DOHH2 (cell line): Measurements from ENCODE around the gene HLA-DQB2.
"Not testable (repeated sequence)": the region's sequence is repeated elsewhere in the genome, so short reads cannot be mapped to it uniquely, and the experiment has no call there.

ENCODE experiments used
- H3F3A ChIP-seq: fragments of 200-600 bp; sonication (generic), shearing (Covaris generic); 2 replicates; pipeline ENCODE4 v1.6.0; 2016; ENCODE audit warnings: antibody characterized with exemption, mild to moderate bottlenecking; ENCODE audit not compliant: control insufficient read depth, insufficient read depth
- H3K27ac ChIP-seq: fragments of 200-600 bp; sonication (generic); 2 replicates; pipeline ENCODE4 v1.5.1; 2014; ENCODE audit warnings: low read depth, mild to moderate bottlenecking, low read length, moderate library complexity
- H3K27me3 ChIP-seq: fragments of 200-600 bp; sonication (generic); 2 replicates; pipeline ENCODE4 v1.6.1; 2014; ENCODE audit warnings: mild to moderate bottlenecking, low read length, mixed read lengths; ENCODE audit not compliant: control insufficient read depth
- H3K36me3 ChIP-seq: fragments of 200-600 bp; sonication (generic); 2 replicates; pipeline ENCODE4 v1.6.1; 2014; ENCODE audit warnings: mild to moderate bottlenecking, low read length, moderate library complexity, mixed read lengths; ENCODE audit not compliant: control insufficient read depth
- H3K4me1 ChIP-seq: fragments of 200-600 bp; sonication (generic); 2 replicates; pipeline ENCODE4 v1.6.1; 2014; ENCODE audit warnings: mild to moderate bottlenecking, low read length, mixed read lengths; ENCODE audit not compliant: control insufficient read depth
- H3K4me2 ChIP-seq: fragments of 200-600 bp; sonication (generic); 2 replicates; pipeline ENCODE4 v1.6.0; 2014; ENCODE audit warnings: mild to moderate bottlenecking, low read length, moderate library complexity
- H3K4me3 ChIP-seq: fragments of 200-600 bp; sonication (generic); 2 replicates; pipeline ENCODE4 v1.5.1; 2014; ENCODE audit warnings: mild to moderate bottlenecking, low read length, mixed read lengths
- H3K79me2 ChIP-seq: fragments of 200-600 bp; sonication (generic); 2 replicates; pipeline ENCODE4 v1.6.1; 2014; ENCODE audit warnings: mild to moderate bottlenecking, low read length, mixed read lengths; ENCODE audit not compliant: control insufficient read depth
- H3K9me2 ChIP-seq: fragments of 200-600 bp; sonication (generic); replicated peaks from 2 replicates; pipeline ENCODE4 v1.6.1; 2014; ENCODE audit warnings: mild to moderate bottlenecking, low read length, mixed read lengths; ENCODE audit not compliant: control insufficient read depth
- H3K9me3 ChIP-seq: fragments of 200-600 bp; sonication (generic); 2 replicates; pipeline ENCODE4 v1.6.1; 2014; ENCODE audit warnings: antibody characterized with exemption, low read length, mixed read lengths; ENCODE audit not compliant: control insufficient read depth, insufficient read depth
- H4K20me1 ChIP-seq: fragments of 200-600 bp; sonication (generic); 2 replicates; pipeline ENCODE4 v1.6.0; 2014; ENCODE audit warnings: low read depth, mild to moderate bottlenecking, antibody characterized with exemption, low read length, moderate library complexity; ENCODE audit not compliant: control insufficient read depth, insufficient read depth
- CTCF ChIP-seq: fragments of 200-600 bp; sonication (generic); IDR thresholded peaks from one replicate; pipeline ENCODE4 v1.5.1; 2014; ENCODE audit warnings: antibody characterized with exemption, mild to moderate bottlenecking, low read depth, low read length; ENCODE audit not compliant: poor library complexity, severe bottlenecking
- EZH2phosphoT487 ChIP-seq: fragments of 200-600 bp; sonication (generic); IDR thresholded peaks from 2 replicates; pipeline ENCODE4 v1.6.1; 2017; ENCODE audit warnings: borderline replicate concordance, mild to moderate bottlenecking, antibody characterized with exemption, low read length, moderate library complexity, mixed read lengths

The HLA-DQB2 gene

GRCh38 chr6:32785781-32786533 is 22.6 kb upstream of the HLA-DQB2 start:
- H3K4me2 ChIP-seq = no peak overlapping the region
- H3K9me3 ChIP-seq = no peaks in the 10 kb centered on the region
- H3K9me2 ChIP-seq = no peaks in the 10 kb centered on the region
- TF ChIP-seq EZH2phosphoT487 (no peak), CTCF (peak; percentile 70)
- no peaks in the 10 kb centered on the region for H3K36me3 ChIP-seq
- H3F3A ChIP-seq = no peaks in the 10 kb centered on the region
- H3K27me3 ChIP-seq = 0 out of 2 replicates have a peak, but pooled peaks cover 2% of the 10 kb centered on the region
- H3K79me2 ChIP-seq = no peaks in the 10 kb centered on the region
- peaks cover 8% of the 10 kb centered on the region for H3K4me1 ChIP-seq
- H4K20me1 ChIP-seq = no peaks in the 10 kb centered on the region
- H3K4me3 ChIP-seq = no peak overlapping the region
- H3K27ac ChIP-seq = no peak overlapping the region

GRCh38 chr6:32782923-32783322 is 19.6 kb upstream of the HLA-DQB2 start:
- H3F3A ChIP-seq, H3K4me3 ChIP-seq, H3K36me3 ChIP-seq, H3K9me3 ChIP-seq, H3K27ac ChIP-seq, H3K9me2 ChIP-seq, H3K27me3 ChIP-seq, H4K20me1 ChIP-seq, H3K4me2 ChIP-seq, H3K79me2 ChIP-seq, H3K4me1 ChIP-seq: not testable (repeated sequence)

GRCh38 chr6:32779036-32779435 is 15.7 kb upstream of the HLA-DQB2 start:
- H3K4me2 ChIP-seq = no peak overlapping the region
- no peak overlapping the region for H3K4me3 ChIP-seq
- no peaks in the 10 kb centered on the region for H3K36me3 ChIP-seq
- H3F3A ChIP-seq = no peaks in the 10 kb centered on the region
- H4K20me1 ChIP-seq = no peaks in the 10 kb centered on the region
- no peaks in the 10 kb centered on the region for H3K9me3 ChIP-seq
- H3K27ac ChIP-seq = no peak overlapping the region
- no peaks in the 10 kb centered on the region for H3K27me3 ChIP-seq
- no peaks in the 10 kb centered on the region for H3K4me1 ChIP-seq
- TF ChIP-seq CTCF (no peak), EZH2phosphoT487 (no peak)
- no peaks in the 10 kb centered on the region for H3K79me2 ChIP-seq
- no peaks in the 10 kb centered on the region for H3K9me2 ChIP-seq

- Histone ChIP-seq H3K4me2 (no peak overlapping the region), H3K36me3 (no peaks in the 10 kb centered on the region), H3K9me2 (no peaks in the 10 kb centered on the region), H4K20me1 (no peaks in the 10 kb centered on the region), H3F3A (no peaks in the 10 kb centered on the region), H3K27me3 (peaks cover 7% of the 10 kb centered on the region), H3K4me3 (no peak overlapping the region), H3K4me1 (no peaks in the 10 kb centered on the region), H3K27ac (no peak overlapping the region), H3K79me2 (no peaks in the 10 kb centered on the region), H3K9me3 (no peaks in the 10 kb centered on the region)
- TF ChIP-seq EZH2phosphoT487 (no peak), CTCF (no peak)
Observed at GRCh38 chr6:32775071-32775470, 11.7 kb upstream of the HLA-DQB2 start.
